ENCODE results near the gene ST8SIA4. TPM values are rescaled to one million over a fixed set of nuclear protein-coding genes. Genes with fewer than 3 reads are reported as not detected.

Gene ST8SIA4
- total RNA-seq, 1 experiment from 2014 or later = not detected

- Mint-ChIP-seq H3K4me1 (peaks cover 2 to 7% of the 10 kb centered on the region in 2 experiments; a peak in 3 of 4 replicates), H3K27me3 (ENCODE audit: low read depth) (no peaks in the 10 kb centered on the region), H3K4me3 (no peak overlapping the region), H3K36me3 (ENCODE audit: insufficient read depth in 1 of 3, low read depth in 3 of 3) (no peaks in the 10 kb centered on the region), H3K27ac (no peak overlapping the region), H3K9me3 (no peaks in the 10 kb centered on the region)
- Histone ChIP-seq H3K9ac (ENCODE audit: extremely low read depth, insufficient read length, low read length) (no peak overlapping the region), H3K4me1 (ENCODE audit: insufficient read depth, low read length) (no peaks in the 10 kb centered on the region), H4K91ac (ENCODE audit: insufficient read length, low read depth, low read length) (no peak overlapping the region), H3K18ac (ENCODE audit: insufficient read length, low read depth, low read length) (no peak overlapping the region), H2AK5ac (ENCODE audit: insufficient read length, low read length) (no peak overlapping the region), H3K79me2 (ENCODE audit: insufficient read depth, low read length) (no peaks in the 10 kb centered on the region), H3K14ac (ENCODE audit: insufficient read depth, low read length) (no peak overlapping the region), H2BK12ac (ENCODE audit: insufficient read length, low read depth, low read length) (no peak overlapping the region), H3K79me1 (ENCODE audit: insufficient read depth, low read depth, low read length, poor library complexity, severe bottlenecking) (no peaks in the 10 kb centered on the region), H2AFZ (ENCODE audit: low read length) (no peak overlapping the region), H2BK20ac (ENCODE audit: low read depth, low read length, poor library complexity, severe bottlenecking) (no peak overlapping the region), H3T11ph (ENCODE audit: low read length) (no peak overlapping the region), H3K27ac (ENCODE audit: insufficient read length, low read depth, low read length) (no peak overlapping the region), H2BK5ac (ENCODE audit: insufficient read length, low read length) (no peak overlapping the region), H2BK120ac (ENCODE audit: low read depth, low read length, poor library complexity, severe bottlenecking) (no peak overlapping the region), H4K5ac (ENCODE audit: insufficient read length, low read depth, low read length) (no peak overlapping the region), H4K20me1 (ENCODE audit: control insufficient read depth, insufficient read depth, insufficient read length) (no peaks in the 10 kb centered on the region), H3K9me3 (ENCODE audit: control insufficient read depth, low read depth, low read length) (no peaks in the 10 kb centered on the region), H3K23ac (ENCODE audit: insufficient read length, low read depth, low read length) (no peak overlapping the region), H3K27me3 (ENCODE audit: insufficient read depth, low read length) (no peaks in the 10 kb centered on the region), H2BK15ac (ENCODE audit: low read depth, low read length) (no peak overlapping the region), H4K8ac (replicated peaks; ENCODE audit: insufficient read length, low read depth, low read length) (no peak overlapping the region), H3K4me2 (ENCODE audit: insufficient read depth, insufficient read length, low read length) (no peak overlapping the region), H3K56ac (ENCODE audit: insufficient read length, low read depth, low read length) (no peak overlapping the region), H3K23me2 (ENCODE audit: insufficient read length, low read depth, low read length, poor library complexity, severe bottlenecking) (no peaks in the 10 kb centered on the region), H3K4ac (ENCODE audit: low read depth, low read length) (no peak overlapping the region)
- no peak for DNase-seq
- no peak for TF ChIP-seq CTCF (conservative IDR thresholded peaks at IDR 0.05)
- WGBS (ENCODE audit: extremely low coverage, insufficient read length, low lambda C conversion rate) = no CpG with 5 or more reads among the region's 2 CpGs
Observed at GRCh38 chr5:100802208-100802607, 100.9 kb downstream of the ST8SIA4 start.
